Measurements from ENCODE around the gene OXLD1.

DNA sequence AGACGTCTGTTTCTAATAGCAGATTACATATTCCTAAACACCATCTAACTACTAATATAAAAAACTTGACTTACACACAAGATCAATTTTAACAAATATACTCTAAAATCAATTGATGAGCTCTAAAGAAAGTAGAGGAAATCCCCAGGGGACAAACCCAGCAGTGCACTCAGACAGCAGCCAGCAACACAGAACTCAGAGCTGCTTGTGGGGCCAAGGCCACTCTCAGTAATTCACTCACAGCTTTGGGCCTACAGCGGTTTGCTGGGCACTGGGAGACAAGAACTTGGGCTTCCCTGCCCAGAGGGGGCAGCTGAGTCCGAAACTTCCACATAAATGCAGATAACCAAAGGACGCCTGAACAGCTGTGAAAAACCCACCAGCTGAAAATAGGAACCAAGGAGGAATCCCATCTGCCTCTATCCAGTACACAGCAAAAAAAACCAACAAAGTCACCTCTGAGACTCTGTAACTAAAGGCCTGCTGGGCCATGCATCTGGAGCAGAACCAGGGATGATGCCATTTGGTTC, 50.9 kb downstream of the OXLD1 start:
- TF ChIP-seq ZNF384 (IDR thresholded peaks at IDR 0.05) (no peak), FOXK2 (IDR thresholded peaks at IDR 0.05) (no peak), NFRKB (IDR thresholded peaks at IDR 0.05) (no peak), HDGF (IDR thresholded peaks at IDR 0.05; ENCODE audit: borderline replicate concordance) (no peak), TARDBP (IDR thresholded peaks at IDR 0.05) (no peak), FOXM1 (IDR thresholded peaks at IDR 0.05; ENCODE audit: borderline replicate concordance) (no peak), BHLHE40 (IDR thresholded peaks at IDR 0.05; ENCODE audit: borderline replicate concordance) (no peak), L3MBTL2 (conservative IDR thresholded peaks at IDR 0.05) (no peak), ELF4 (IDR thresholded peaks at IDR 0.05) (no peak), FOXA1 (IDR thresholded peaks at IDR 0.05) (no peak), CTBP1 (IDR thresholded peaks at IDR 0.05; ENCODE audit: borderline replicate concordance) (no peak), LEF1 (IDR thresholded peaks at IDR 0.05; ENCODE audit: borderline replicate concordance) (no peak), ARNT (IDR thresholded peaks at IDR 0.05) (no peak)

Data from HEK293T (cell line).